Measurements from ENCODE around the gene SPTLC1.
A peak's percentile ranks its signal among the peaks of the same experiment; 100 is the strongest.
"Not testable (repeated sequence)": the region's sequence is repeated elsewhere in the genome, so short reads cannot be mapped to it uniquely, and the experiment has no call there.

Gene SPTLC1

GRCh38 chr9:92140074-92140753 is 25.0 kb upstream of the SPTLC1 start:
- DNase-seq = peak in 1 of 2 experiments; percentile 43

DNA sequence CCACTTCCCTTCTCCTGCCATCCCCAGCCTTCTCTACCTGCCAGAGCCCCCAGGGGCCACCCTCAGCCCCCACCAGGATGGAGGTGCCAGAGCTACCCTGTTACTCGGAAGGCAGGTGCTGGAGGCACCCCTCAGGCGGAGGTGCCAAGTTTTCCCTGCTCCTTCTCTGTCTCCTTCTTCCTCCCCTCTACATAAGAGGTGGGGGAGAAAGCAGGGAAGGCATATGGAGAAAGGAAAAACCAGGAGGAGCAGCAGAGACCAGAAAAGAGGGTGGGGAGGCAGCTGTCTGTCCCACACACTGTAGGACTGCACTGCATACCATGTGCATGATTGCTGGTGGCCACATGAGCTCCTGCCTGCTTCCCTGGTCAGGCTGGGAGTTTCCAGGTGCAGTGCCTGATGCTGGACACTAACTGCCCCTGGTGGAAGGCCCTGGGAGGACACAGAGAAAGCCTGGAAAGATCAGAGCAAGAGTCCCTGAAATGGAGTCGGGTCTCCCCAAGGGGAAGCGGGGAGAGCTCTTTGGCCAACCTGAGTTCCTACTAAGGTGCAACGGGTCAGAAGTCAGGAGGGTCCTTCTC is 23.8 kb upstream of the SPTLC1 start:
- not testable (repeated sequence) for DNase-seq

DNA sequence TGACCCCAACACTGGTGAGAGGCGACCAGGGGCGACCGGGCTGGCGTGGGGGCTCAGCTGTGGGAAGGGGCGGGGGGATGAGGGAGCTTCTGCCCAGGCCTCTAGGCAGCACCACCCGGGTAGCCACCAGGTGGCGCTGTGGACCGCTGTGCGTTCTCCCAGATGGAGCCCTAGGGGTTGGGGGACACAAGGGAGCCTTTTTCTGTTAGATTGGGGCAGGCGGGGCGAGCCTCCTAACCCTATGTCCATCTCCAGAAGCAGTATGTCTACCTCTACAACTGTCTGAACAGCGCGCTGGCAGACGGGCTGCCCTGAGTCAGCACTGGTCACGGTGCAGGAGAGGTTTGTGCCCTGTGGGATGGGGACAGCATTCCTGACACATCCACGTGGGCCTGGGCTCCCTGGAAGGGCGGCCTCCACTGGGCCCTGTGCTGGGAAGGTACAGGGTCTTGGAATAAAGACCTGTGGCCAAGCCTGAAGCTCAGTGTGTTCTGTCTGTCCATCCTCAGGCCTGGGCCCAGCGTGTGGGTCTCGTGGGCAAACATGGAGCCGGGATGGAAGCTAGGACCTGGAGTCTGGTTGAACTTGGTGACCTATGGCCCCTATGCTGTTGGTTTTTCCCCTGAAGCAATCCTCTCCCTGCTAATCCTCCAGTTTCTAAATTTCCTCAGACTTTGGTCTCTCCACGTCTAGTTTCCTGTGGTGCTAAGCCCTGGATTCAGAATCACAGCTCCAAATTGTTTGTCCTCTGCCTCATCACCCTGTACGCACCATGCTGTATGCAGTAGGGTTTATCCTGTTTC is 23.1 kb upstream of the SPTLC1 start:
- DNase-seq = peak in 1 of 2 experiments; percentile 36

DNA sequence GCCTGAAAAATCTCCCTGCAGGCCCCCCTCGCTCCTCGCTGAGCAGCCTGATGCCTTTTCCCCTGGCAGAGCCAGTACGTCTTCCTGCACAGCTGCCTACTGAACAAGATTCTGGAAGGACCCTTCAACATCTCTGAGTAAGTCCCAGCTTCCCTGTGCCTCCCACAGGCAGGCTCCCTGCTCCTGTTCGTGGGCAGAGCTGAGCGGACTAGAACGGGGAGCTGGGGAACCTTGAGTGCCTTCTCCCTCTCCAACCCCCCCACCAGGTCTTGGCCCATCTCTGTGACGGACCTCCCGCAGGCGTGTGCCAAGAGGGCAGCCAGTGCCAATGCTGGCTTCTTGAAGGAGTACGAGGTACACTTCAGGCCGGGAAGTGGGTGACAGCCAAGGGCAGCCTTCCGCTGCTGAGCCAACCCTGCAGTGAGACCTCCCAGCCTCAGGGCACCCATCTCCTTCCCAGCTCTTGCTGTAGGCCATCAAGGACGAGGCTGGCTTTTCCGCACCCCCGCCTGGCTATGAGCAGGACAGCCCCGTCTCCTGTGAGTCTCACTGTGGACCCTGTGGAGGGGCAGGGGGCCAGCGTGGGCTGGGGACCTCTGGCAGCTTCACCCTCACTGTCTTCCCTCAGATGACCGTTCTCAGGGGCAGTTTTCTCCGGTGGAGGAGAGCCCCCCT is 21.1 kb upstream of the SPTLC1 start:
- DNase-seq = no peak

GRCh38 chr9:92135576-92135975 is 20.4 kb upstream of the SPTLC1 start:
- no peak for DNase-seq

DNA sequence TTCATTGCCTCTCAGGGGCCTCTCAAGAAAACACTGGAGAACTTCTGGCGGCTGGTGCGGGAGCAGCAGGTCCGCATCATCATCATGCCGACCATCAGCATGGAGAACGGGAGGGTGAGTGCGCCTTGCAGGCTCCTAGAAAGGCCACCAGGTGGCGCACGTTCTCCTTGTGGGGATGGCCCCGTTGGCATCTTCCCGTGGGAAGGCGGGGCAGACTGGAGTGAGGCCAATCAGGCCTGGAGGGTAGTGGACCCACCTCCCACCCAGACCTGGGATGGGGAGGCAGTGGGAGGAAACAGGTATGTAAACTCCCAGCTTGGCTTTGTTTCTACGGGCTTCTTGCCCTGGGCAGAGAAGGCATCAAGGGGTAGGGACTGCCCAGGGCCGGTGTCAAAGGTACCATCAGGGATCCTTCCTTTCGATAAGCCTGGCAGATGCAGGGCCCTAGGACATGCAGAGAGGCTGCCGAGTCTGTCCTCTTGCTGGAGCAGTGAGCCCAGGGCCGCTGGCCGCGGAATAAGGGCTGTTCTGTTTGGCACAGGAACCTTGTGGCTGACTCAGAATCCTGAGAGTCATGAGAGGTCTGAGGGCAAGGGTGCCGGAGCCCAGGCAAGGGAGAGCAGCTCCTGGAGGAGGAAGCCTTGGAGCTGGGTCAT is 18.9 kb upstream of the SPTLC1 start:
- DNase-seq = peak; percentile 75 to 80

DNA sequence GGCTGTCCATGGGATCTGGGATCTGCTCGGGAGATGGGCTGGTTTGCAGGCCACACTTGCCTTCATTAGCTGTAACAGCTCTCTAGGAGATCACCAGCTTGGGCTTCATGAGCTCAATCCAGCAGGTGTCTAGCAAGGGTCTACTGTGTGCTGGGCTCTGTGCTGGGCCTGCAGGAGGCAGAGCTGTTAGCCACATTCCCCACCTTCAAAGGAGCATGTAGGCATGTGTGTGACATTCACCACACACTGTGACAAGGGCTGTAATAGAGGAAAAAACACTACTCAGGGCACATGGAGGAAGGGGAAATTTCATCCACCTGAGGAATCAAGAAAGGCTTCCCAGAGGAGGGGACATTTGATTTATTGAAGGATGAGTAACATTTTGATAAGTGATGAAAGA is 17.7 kb upstream of the SPTLC1 start:
- not testable (repeated sequence) for DNase-seq

DNA sequence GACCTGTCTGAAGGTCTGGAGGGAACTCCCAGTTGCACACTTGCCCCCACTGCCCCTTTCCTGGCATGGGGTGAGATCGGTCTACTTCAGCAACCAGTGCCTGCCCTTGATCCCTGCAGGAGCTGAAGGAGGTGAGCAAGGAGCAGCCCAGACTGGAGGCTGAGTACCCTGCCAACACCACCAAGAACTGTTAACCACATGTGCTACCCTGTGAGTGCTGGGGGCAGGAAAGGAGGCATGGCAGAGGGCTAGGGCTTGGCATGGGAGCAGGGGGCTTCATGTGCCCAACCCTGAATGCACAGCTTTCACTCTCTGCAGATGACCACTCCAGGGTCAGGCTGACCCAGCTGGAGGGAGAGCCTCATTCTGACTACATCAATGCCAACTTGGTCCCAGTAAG is 17.3 kb upstream of the SPTLC1 start:
- DNase-seq = no peak

DNA sequence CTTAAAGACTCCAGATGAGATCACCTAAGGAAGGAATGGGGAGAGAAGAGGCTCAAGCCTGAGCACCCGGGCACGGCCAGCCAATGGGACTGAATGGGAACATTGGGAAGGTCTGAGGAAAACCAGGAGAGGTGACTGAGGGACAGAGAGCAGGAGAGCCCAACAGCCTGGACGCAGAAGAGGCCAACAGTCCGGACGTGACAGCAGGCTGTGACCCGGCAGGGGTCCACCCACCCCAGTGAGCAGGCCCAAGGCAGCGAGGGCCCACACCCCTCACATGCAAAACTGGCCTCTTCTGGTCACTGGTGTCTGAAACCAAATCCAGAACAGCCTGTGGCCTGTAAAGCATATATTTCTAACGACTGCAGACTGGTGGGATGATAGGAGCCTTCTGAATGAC is 7.6 kb upstream of the SPTLC1 start:
- no peak for DNase-seq

GRCh38 chr9:92122061-92122460 is 6.8 kb upstream of the SPTLC1 start:
- no peak for DNase-seq

DNA sequence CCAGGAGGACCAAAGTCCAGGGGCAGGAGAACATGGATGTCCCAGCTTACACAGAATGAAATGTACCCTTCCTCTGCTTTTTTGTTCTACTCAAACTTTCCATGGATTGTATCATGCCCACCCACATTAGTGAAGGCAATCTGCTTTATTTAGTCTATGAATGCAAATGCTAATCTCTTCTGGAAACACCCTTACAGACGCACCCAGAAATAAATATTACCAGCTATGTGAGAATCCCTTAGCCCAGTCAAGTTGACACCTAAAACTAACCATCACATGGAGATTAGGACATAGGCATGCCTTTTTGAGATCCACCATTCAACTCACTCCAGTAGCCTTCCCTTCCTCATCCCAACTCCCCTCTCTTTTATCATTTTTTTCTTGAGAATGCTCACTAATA is 6.1 kb upstream of the SPTLC1 start:
- DNase-seq = no peak

GRCh38 chr9:92120138-92120537 is 4.9 kb upstream of the SPTLC1 start:
- DNase-seq = no peak

- DNase-seq = no peak
Measured at GRCh38 chr9:92119586-92119985, 4.4 kb upstream of the SPTLC1 start.

DNA sequence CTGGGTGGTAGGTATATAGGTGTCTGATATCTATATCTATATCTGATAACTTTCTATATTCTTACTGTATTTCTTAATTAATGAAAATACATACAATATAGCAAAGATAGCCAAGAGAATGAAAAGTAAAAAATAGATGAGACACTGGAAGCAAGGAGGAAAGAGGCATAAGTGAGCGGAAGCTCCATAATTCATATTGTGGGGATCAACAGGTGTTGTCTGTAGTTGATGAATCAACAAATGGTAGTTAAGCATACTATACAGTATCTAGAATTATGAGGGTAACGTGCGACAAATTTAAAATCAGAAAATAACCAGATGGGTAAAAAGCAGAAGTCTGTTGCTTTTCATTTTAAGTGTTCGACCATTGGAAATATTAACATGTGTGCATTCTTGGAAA is 7.1 kb downstream of the SPTLC1 start:
- no peak for DNase-seq

- DNase-seq = not testable (repeated sequence)
Measured at GRCh38 chr9:92105446-92106225, 9.6 kb downstream of the SPTLC1 start.

DNA sequence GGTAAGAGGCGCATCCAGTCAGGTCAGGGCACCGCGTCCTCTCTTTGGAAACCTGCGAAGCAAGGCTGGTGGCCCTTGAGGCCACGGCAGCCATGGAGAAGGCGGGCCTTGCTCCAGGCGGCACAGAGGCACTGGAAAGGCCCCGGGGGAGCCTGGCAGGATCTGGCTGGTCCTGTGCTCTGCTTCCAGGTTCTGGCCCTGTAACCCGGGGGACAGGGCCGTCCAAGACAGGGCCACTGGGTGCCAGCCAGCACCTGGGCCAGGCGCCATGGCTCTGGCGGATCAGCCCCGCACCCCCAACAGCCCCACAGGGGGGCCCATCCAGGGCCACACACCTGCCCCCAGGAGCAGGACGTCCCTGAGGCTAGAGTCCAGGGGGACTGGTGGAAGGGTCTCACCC is 11.6 kb downstream of the SPTLC1 start:
- not testable (repeated sequence) for DNase-seq

DNA sequence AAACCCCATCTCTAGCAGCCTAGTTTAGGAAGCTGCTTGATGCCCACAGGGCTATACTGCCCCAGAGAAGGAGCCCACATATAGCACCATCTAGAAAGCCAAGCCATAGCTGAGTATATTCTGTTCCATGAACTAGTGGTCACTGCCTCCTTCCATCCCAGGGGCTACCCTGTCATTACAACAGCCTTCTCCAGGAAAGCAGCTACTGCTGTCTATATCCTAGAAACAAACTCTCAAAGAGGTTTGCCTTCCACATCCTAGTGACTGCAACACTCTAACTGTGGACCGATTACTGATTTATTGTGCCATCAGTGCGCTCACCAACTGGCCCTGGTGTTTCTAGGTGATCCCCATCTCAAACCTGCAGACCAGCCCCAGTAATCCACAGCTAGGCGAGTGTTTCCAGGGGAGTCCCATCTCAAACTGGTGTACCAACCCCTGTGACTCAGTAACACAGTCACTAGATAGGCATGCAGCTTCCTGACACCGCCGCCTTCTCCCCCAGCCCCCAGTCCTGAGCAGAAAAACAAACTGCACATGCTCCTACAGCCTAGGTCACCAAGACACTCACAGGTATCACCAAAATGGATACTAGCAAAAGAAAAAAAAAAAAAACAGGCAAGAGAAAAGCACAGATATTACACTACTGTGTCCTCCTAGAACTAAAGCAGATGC is 14.8 kb downstream of the SPTLC1 start:
- DNase-seq = no peak

DNA sequence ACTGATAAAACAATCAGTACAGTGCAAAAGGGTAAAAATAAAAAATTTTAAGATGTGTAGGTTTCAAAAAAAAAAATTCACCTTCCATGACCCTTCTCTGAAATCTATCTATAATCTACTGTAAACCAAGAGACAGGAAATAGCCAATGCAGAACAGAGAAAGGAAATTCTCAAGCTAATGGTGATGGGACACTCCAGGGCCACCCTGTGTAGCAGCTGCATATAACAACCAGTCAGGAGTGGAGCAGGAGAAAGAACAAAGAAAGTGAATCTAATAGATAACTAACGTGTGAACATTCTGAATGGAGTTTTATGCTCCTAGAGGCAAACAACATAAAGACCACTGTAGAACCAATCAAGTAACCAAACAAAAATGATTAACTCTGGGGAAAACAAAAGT is 16.6 kb downstream of the SPTLC1 start:
- no peak for DNase-seq

DNA sequence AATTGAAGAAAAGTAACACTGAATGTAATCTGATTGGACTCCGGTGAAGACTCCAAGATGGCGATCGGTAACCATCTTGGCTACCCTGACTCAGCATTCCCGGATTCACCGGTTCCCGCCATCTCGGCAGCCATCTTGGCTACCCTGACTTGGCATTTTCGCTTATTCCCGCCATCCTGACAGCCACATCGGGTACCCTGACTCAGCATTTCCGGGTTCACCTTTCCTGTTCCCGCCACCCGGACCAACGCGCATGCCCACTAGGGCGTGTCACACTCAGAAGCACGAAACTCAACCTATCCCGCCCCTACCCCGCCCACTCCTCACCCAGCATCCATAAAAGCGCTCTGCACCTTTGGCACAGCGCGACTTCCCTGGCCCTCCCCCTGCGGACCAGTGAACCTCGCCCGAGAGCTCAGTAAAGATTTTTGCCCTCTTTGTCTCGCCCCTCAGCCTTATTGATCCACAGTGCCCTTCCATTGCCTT is 17.2 kb downstream of the SPTLC1 start:
- no peak for DNase-seq

- DNase-seq = no peak
Measured at GRCh38 chr9:92095236-92095635, 20.0 kb downstream of the SPTLC1 start.

- no peak for DNase-seq
Measured at GRCh38 chr9:92094655-92095054, 20.6 kb downstream of the SPTLC1 start.
